GM12872 (cell line): ENCODE data around the gene SNX30.

ENCODE experiments used
- TF ChIP-seq, protein P1 (sequence below): IDR thresholded peaks from 3 replicates; pipeline ENCODE4 v1.5.1; 2011; ENCODE audit warnings: low read depth, mild to moderate bottlenecking, low read length, moderate library complexity; ENCODE audit not compliant: insufficient read depth

SNX30 gene

DNA sequence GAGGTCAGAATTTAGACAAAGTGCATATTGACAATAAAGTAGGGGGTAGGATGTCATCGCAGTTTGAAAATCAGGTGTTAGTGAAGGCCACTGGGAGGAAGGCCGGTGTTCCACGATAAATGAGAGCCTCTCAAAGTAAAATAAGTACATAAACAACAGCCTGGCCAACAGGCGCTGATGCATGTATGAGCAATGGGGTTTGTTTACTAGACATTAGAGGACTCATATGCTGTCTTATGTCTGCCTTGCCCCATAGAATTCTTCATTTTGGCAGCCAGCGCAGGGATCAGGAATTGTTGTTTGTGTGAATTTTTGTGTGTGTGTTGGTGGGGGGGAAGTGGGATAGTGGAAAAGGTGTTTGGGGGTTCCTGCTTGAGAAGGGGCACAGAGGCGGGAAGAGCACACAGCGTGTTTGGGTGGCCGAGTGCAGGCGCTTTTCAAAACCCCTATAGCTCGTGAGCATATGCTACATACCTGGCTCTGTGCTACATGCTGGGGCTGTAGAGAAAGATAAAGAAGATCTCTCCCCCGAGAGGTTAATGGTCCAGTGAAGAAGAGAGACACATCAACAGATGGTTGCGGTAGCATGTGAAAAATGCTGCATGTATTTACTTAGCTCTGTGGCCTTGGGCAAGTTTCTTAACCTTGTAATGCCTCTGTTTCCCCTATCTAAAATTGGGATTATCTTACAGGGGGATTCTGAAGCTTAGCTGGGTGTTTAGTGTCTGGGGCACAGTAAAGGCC is 11.5 kb downstream of the SNX30 start:
- TF ChIP-seq, protein P1, sequence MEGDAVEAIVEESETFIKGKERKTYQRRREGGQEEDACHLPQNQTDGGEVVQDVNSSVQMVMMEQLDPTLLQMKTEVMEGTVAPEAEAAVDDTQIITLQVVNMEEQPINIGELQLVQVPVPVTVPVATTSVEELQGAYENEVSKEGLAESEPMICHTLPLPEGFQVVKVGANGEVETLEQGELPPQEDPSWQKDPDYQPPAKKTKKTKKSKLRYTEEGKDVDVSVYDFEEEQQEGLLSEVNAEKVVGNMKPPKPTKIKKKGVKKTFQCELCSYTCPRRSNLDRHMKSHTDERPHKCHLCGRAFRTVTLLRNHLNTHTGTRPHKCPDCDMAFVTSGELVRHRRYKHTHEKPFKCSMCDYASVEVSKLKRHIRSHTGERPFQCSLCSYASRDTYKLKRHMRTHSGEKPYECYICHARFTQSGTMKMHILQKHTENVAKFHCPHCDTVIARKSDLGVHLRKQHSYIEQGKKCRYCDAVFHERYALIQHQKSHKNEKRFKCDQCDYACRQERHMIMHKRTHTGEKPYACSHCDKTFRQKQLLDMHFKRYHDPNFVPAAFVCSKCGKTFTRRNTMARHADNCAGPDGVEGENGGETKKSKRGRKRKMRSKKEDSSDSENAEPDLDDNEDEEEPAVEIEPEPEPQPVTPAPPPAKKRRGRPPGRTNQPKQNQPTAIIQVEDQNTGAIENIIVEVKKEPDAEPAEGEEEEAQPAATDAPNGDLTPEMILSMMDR = no peak

DNA sequence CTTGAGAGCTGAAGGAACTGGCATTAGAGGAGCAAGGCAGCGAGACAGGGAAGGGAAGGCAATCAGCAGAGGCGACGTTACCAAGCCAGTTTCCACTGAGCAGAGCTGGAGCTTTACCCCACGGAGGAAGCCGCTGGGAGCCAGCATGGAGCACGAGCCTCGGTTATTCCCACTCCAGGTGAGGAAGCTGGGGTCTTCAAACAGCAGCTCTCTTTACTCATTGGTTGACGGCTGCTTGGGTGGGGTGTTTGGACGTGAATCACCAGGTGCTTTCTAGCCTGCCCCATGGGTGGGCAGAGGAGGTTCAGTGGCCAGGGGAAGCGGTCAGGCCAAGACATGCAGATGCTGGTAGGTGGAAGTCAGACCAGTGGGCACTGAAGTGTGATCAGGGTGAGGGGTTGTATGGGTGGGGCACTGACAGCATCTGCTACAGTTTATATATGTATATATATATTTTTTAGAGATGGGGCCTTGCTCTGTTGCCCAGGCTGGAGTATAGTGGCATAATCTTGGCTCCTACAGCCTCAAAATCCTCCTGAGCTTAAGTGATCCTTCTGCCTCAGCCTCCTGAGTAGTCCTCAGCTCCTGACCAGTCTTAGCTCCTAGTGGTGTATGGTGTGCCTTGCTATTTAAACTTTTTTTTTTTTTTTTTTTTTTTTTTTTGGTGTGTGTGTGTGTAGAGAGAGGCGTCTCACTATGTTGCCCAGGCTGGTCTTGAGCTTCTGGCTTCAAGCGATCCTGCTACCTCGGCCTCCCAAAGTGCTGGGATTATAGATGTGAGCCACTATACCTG is 12.4 kb downstream of the SNX30 start:
- TF ChIP-seq, protein P1 = no peak

DNA sequence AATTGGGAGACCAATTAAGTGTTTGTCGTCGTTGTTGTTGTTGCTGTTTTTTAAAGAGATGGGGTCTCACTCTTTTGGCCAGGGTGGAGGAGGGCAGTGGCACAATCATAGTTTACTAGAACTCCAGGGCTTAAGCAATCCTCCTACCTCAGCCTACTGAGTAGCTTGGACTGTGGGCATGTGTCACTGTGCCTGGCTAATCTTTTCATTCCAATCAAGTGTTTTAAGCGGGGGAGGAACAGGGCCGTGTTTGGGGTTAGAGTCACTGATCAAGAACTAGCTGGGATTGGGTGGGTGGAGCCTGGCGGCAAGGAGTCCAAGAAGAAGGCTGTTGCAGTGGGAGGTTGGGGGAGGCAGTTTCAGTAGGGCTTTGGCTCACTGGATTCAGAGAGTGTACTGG is 13.8 kb downstream of the SNX30 start:
- TF ChIP-seq, protein P1 = no peak

DNA sequence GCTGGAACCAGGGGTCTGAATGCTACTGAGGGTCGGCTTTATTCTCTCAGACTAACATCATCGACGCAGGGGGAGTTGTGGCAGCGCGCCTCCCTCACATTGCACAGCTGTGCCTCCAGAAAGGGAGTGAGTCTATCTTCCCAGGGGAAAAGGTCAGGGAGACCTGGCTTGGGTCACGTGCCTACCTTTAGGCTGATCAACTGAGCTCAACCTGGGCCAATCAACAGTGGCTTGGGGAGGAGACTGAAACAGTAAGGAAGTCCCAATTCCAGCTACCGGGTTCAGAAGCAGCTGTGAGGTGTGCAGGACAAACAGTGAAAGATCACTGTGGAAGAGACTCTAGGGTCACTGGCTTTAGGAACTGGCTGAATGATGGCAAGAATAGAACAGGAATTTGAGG is 14.3 kb downstream of the SNX30 start:
- TF ChIP-seq, protein P1 = no peak

DNA sequence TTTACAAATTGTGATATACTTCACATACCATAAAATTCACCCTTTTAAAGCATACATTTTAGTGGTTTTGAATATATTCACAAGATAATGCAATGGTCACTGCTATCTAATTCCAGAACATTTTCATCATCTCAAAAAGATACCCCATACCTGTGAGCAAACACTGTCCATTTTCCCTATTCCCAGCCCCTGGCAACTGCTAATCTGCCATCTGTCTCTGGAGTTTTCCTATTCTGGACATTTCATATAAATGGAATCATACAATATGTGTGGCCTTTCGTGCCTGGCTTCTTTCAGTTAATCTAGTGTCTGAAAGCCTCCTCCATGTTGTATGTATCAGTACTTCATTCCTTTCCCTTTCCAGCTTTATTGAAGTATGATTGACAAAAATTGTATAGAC is 14.7 kb downstream of the SNX30 start:
- TF ChIP-seq, protein P1 = no peak

DNA sequence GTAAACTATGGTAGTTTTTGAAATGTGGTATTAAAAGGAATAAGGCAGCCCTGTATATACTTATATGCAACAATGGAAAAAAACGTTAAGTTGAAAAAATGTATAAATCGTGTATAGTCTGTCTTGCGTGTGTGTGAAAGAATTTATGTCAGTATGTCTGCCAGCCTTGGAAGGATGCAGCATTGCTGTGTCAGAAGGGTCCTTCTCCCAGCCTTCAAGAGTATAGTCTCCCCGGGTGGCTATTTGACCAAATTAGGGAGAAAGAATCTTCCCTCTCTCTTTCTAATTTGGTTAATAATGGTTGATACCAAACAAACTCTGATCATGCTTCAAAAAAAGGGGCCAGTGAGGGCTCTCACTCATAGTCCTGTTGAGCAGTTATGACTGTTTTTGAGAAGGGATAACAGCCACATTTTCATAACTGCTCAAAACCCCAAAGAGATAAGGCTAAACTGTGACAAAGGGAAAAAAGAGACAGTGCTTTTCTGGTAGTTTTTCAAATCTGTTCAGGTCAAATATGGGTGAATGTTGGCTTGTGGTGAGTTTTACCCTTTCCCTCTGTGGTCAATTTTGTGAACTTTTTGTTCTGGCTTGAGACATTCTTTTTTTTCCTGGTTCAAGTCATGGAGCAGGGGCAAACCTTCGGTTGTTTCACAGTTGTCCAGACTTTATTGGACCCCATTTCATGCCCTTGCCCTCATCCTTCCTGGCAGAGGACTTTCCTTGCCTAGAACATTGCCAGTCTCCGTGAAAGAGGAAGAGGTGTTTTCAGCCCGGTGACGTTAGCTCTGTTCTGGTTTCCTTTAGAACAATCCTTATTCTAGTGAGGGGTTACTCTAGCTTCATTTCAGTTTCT is 21.0 kb downstream of the SNX30 start:
- TF ChIP-seq, protein P1 = no peak

DNA sequence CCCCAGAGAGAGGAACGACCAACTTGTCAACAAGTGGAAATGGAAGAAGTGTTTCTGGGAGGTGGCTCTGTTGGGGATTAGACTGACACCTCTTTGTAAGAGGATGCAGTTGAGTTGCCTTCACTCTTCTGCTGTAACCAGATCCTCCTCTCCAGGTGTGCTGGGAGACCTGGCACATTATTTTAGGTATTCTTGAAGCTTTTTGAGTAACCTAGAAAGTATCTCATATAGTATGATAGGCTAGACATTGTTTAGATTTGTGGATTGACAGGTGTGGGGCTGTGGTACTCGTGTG is 21.6 kb downstream of the SNX30 start:
- TF ChIP-seq, protein P1 = no peak
